K562 (cell line): ENCODE data around the gene DMXL1. TPM values are rescaled to one million over a fixed set of nuclear protein-coding genes. Genes with fewer than 3 reads are reported as not detected.

ENCODE experiments used
- FOXJ3 ChIP-seq: sonication (generic); formaldehyde crosslinking; IDR thresholded peaks from 2 replicates; pipeline ENCODE4 v1.4.0; 2020; ENCODE audit warnings: mild to moderate bottlenecking, missing genetic modification reagents
- MTA3 ChIP-seq: fragments of 450-650 bp; formaldehyde crosslinking; IDR thresholded peaks from 2 replicates; pipeline ENCODE4 v1.6.1; 2017; ENCODE audit warnings: mild to moderate bottlenecking, borderline replicate concordance
- NCOA6 ChIP-seq: fragments of 450-650 bp; IDR thresholded peaks from 2 replicates; pipeline ENCODE4 v1.6.1; 2017; ENCODE audit warnings: mild to moderate bottlenecking
- RBFOX2 ChIP-seq: fragments of 200-400 bp; formaldehyde crosslinking; IDR thresholded peaks from 2 replicates; pipeline ENCODE4 v1.6.1; 2017; ENCODE audit warnings: low read depth, mild to moderate bottlenecking, low read length, moderate library complexity
- RBM17 ChIP-seq: fragments of 200-400 bp; formaldehyde crosslinking; IDR thresholded peaks from 2 replicates; pipeline ENCODE4 v1.6.1; 2017; ENCODE audit warnings: low read depth, mild to moderate bottlenecking, low read length, borderline replicate concordance
- RBM25 ChIP-seq: fragments of 200-400 bp; formaldehyde crosslinking; IDR thresholded peaks from 2 replicates; pipeline ENCODE4 v1.6.1; 2018; ENCODE audit warnings: low read length, low read depth, moderate library complexity; ENCODE audit not compliant: severe bottlenecking
- RHOXF2B ChIP-seq: fragments of 250-450 bp; sonication (Bioruptor Pico); conservative IDR thresholded peaks from 2 replicates; pipeline ENCODE4 v1.5.1; 2021
- RNF2 ChIP-seq: sonication (generic); IDR thresholded peaks from 2 replicates; pipeline ENCODE4 v1.6.1; 2016
- SMARCC2 ChIP-seq: fragments of 450-650 bp; IDR thresholded peaks from 2 replicates; pipeline ENCODE4 v1.6.1; 2017; ENCODE audit warnings: antibody characterized with exemption, moderate library complexity, mild to moderate bottlenecking, low read depth
- THRAP3 ChIP-seq: fragments of 450-650 bp; IDR thresholded peaks from 2 replicates; pipeline ENCODE4 v1.6.1; 2016; ENCODE audit warnings: mild to moderate bottlenecking, inconsistent platforms, borderline replicate concordance
- TRIM28 ChIP-seq: fragments of 450-650 bp; IDR thresholded peaks from 2 replicates; pipeline ENCODE4 v1.6.1; 2017
- polyA plus RNA-seq, 8 experiments: library from polyadenylated mRNA; depleted of rRNA in 4 of 8; stranded (reverse) in 5 of 8; unstranded in 3 of 8; fragments of >200 nt; fragmentation: Nextera tagmentation in 2 of 8; fragmentation: Illumina TruSeq in 1 of 8; extraction: Ambion mirVana in 2 of 8; extraction: Trizol in 1 of 8; gene quantifications; 2 replicates each; pipeline versions ENCODE4 v1.2.1 to v1.2.3, GENCODE V29; 2011 to 2014; ENCODE audit warnings: inconsistent platforms in 1 of 8, missing spikeins in 1 of 8
- total RNA-seq, 7 experiments: library from RNA; depleted of rRNA in 6 of 7; stranded (reverse); fragments of >200 nt in 6 of 7; fragmentation: Illumina TruSeq in 2 of 7; extraction: Trizol in 2 of 7; gene quantifications; 2 replicates each; pipeline versions ENCODE4 v1.2.1 to v1.2.3, GENCODE V29; 2011 to 2021; ENCODE audit warnings: low replicate concordance in 1 of 7
- TF ChIP-seq, protein P1 (sequence below): fragments of 250-450 bp; sonication (Bioruptor Pico); IDR thresholded peaks from 2 replicates; pipeline ENCODE4 v1.8.0; 2022; ENCODE audit warnings: moderate library complexity, mild to moderate bottlenecking, inconsistent platforms
- TF ChIP-seq, protein P2 (sequence below): fragments of 250-450 bp; sonication (Bioruptor Pico); IDR thresholded peaks from 2 replicates; pipeline ENCODE4 v1.5.0; 2021; ENCODE audit warnings: mild to moderate bottlenecking, moderate library complexity
- TF ChIP-seq, protein P3 (sequence below): fragments of 250-450 bp; sonication (Bioruptor Pico); IDR thresholded peaks from 2 replicates; pipeline ENCODE4 v1.8.0; 2022; ENCODE audit warnings: inconsistent platforms, mild to moderate bottlenecking, moderate library complexity, borderline replicate concordance
- TF ChIP-seq, protein P4 (sequence below): sonication (generic); formaldehyde crosslinking; IDR thresholded peaks from 2 replicates; pipeline ENCODE4 v1.8.1; 2023; ENCODE audit warnings: missing genetic modification reagents, mild to moderate bottlenecking, borderline replicate concordance
- TF ChIP-seq, protein P5 (sequence below): fragments of 250-450 bp; sonication (Bioruptor Pico); IDR thresholded peaks from 2 replicates; pipeline ENCODE4 v1.8.0; 2021; ENCODE audit warnings: mild to moderate bottlenecking, moderate library complexity

Gene DMXL1
- total and polyA plus RNA-seq, 9 of the 15 experiments (the other 6 are each of a cell fraction or from before 2014, with no cell fraction given) = 8.3 to 40.3 (median 30.6) TPM

DNA sequence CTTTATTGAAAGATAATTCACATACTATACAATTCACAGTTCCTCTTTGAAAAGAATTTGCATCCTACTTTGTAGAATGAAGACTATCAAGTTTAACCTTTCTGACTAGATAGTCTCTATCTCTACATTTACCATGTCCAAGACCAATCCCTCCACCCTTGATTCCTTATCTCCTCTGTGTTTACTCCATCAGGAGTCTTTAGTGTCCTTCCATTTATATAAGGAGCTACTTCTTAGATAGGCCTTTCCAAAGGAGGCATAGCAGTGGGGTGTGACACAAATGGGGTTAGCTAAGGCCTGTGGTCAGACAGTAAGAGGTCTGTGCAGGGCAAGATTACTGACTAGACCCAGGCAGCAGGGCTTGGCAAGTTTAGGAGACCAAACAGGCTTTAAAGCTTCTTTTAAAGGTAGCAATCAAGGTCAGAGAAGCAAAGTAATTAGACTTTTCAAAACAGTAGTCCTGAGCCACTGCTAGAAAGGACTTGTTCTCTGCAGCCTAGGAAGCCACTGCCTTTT, 11.1 kb upstream of the DMXL1 start (continued):
- TF ChIP-seq, protein P1, sequence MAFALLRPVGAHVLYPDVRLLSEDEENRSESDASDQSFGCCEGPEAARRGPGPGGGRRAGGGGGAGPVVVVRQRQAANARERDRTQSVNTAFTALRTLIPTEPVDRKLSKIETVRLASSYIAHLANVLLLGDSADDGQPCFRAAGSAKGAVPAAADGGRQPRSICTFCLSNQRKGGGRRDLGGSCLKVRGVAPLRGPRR (CRISPR knock-in tag) = no peak
- no peak for TF ChIP-seq FOXJ3 (CRISPR knock-in tag)
- 0 out of 2 replicates have a peak, but pooled peaks have one; percentile 15 for TF ChIP-seq RNF2
- no peak for TF ChIP-seq RBFOX2
- TF ChIP-seq NCOA6 = no peak
- no peak for TF ChIP-seq RBM17
- no peak for TF ChIP-seq TRIM28
- TF ChIP-seq, protein P2, sequence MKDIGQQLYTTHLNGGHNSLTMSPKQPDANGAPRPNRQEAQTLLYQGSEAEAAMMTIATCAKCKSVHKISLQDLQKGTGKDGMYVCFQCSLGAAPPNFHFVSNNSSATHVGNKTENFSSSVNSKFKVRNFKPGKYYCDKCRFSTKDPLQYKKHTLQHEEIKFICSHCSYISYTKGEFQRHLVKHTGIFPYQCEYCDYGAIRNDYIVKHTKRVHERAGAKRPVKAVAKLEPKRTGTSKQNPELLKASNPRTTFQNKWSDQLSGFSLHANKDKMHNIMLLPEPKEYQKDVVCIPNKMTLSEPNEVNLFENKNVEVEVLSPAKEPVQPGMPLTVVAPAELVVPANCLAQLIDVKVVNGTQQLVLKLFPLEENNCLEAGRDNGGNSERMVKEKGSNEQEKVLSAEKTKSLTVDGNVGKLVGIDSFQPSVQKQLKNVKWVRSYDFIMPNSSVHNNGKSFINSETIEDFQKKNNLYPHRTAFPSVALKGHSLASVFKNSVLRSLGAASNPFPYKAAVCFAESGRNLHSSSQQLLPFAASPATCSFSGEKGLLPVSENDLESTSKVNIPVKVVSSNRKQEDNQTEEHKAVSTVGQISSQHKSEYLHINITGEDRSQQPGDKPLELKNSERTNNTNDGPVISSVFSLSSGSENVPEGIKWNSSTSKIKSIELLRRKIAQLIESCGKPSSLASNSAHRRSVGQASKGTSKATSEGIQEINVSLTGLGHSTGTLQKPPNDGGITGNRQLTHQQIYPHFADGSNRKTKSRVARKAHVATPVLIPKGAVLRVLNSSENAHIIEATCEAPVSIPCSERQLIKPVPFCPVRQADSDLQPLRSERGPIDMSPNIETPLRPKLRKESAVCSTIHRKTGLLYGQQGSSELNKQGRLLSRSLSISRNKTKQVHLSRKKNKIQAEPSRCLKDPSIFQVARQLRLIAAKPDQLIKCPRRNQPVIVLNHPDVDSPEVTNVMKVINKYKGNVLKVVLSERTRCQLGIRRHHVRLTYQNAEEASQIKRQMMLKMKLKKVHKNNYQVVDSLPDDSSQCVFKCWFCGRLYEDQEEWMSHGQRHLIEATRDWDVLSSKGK (CRISPR knock-in tag) = no peak
- TF ChIP-seq, protein P3, sequence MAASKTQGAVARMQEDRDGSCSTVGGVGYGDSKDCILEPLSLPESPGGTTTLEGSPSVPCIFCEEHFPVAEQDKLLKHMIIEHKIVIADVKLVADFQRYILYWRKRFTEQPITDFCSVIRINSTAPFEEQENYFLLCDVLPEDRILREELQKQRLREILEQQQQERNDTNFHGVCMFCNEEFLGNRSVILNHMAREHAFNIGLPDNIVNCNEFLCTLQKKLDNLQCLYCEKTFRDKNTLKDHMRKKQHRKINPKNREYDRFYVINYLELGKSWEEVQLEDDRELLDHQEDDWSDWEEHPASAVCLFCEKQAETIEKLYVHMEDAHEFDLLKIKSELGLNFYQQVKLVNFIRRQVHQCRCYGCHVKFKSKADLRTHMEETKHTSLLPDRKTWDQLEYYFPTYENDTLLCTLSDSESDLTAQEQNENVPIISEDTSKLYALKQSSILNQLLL = no peak
- TF ChIP-seq RBM25 = no peak
- 0 out of 2 replicates have a peak, but pooled peaks have one; percentile 31 for TF ChIP-seq SMARCC2
- TF ChIP-seq, protein P4, sequence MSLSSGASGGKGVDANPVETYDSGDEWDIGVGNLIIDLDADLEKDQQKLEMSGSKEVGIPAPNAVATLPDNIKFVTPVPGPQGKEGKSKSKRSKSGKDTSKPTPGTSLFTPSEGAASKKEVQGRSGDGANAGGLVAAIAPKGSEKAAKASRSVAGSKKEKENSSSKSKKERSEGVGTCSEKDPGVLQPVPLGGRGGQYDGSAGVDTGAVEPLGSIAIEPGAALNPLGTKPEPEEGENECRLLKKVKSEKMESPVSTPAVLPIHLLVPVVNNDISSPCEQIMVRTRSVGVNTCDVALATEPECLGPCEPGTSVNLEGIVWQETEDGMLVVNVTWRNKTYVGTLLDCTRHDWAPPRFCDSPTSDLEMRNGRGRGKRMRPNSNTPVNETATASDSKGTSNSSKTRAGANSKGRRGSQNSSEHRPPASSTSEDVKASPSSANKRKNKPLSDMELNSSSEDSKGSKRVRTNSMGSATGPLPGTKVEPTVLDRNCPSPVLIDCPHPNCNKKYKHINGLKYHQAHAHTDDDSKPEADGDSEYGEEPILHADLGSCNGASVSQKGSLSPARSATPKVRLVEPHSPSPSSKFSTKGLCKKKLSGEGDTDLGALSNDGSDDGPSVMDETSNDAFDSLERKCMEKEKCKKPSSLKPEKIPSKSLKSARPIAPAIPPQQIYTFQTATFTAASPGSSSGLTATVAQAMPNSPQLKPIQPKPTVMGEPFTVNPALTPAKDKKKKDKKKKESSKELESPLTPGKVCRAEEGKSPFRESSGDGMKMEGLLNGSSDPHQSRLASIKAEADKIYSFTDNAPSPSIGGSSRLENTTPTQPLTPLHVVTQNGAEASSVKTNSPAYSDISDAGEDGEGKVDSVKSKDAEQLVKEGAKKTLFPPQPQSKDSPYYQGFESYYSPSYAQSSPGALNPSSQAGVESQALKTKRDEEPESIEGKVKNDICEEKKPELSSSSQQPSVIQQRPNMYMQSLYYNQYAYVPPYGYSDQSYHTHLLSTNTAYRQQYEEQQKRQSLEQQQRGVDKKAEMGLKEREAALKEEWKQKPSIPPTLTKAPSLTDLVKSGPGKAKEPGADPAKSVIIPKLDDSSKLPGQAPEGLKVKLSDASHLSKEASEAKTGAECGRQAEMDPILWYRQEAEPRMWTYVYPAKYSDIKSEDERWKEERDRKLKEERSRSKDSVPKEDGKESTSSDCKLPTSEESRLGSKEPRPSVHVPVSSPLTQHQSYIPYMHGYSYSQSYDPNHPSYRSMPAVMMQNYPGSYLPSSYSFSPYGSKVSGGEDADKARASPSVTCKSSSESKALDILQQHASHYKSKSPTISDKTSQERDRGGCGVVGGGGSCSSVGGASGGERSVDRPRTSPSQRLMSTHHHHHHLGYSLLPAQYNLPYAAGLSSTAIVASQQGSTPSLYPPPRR = no peak
- 0 out of 2 replicates have a peak, but pooled peaks have one; percentile 65 for TF ChIP-seq MTA3
- TF ChIP-seq RHOXF2B (CRISPR knock-in tag) = no peak
- no peak for TF ChIP-seq THRAP3
- TF ChIP-seq, protein P5, sequence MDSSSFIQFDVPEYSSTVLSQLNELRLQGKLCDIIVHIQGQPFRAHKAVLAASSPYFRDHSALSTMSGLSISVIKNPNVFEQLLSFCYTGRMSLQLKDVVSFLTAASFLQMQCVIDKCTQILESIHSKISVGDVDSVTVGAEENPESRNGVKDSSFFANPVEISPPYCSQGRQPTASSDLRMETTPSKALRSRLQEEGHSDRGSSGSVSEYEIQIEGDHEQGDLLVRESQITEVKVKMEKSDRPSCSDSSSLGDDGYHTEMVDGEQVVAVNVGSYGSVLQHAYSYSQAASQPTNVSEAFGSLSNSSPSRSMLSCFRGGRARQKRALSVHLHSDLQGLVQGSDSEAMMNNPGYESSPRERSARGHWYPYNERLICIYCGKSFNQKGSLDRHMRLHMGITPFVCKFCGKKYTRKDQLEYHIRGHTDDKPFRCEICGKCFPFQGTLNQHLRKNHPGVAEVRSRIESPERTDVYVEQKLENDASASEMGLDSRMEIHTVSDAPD = no peak
